Measurements from ENCODE around the gene VPS8. TPM values are rescaled to one million over a fixed set of nuclear protein-coding genes. Genes with fewer than 3 reads are reported as not detected.

Gene VPS8
- total RNA-seq, 3 donors from 2014 or later (not counting 1 experiment from before 2014, with no cell fraction given) = 89.3 to 127 (median 115) TPM

- Histone ChIP-seq H3K27me3 (ENCODE audit: control insufficient read depth, insufficient read depth, low read length) (no peaks in the 10 kb centered on the region), H3K36me3 (ENCODE audit: control insufficient read depth, insufficient read depth, low read length) (no peaks in the 10 kb centered on the region), H3K9me3 (ENCODE audit: control insufficient read depth, insufficient read depth, low read length) (no peaks in the 10 kb centered on the region), H3K4me1 (ENCODE audit: control insufficient read depth, insufficient read depth, low read length) (no peaks in the 10 kb centered on the region), H3K27ac (ENCODE audit: low read length) (no peak overlapping the region), H3K4me3 (ENCODE audit: low read length) (no peak overlapping the region)
- peaks cover 2 to 5% of the 10 kb centered on the region in 2 donors for H3K9me3 Mint-ChIP-seq
- H3K27me3 Mint-ChIP-seq (ENCODE audit: low read depth in 2 of 2) = no peaks in the 10 kb centered on the region
- no peak for ATAC-seq
- DNase-seq = no peak
- H3K36me3 Mint-ChIP-seq = peaks cover 8% of the 10 kb centered on the region
- no peak overlapping the region for H3K4me3 Mint-ChIP-seq
- H3K27ac Mint-ChIP-seq = no peak overlapping the region
- peaks cover 0 to 5% of the 10 kb centered on the region in 2 donors for H3K4me1 Mint-ChIP-seq
- TF ChIP-seq, protein P1, sequence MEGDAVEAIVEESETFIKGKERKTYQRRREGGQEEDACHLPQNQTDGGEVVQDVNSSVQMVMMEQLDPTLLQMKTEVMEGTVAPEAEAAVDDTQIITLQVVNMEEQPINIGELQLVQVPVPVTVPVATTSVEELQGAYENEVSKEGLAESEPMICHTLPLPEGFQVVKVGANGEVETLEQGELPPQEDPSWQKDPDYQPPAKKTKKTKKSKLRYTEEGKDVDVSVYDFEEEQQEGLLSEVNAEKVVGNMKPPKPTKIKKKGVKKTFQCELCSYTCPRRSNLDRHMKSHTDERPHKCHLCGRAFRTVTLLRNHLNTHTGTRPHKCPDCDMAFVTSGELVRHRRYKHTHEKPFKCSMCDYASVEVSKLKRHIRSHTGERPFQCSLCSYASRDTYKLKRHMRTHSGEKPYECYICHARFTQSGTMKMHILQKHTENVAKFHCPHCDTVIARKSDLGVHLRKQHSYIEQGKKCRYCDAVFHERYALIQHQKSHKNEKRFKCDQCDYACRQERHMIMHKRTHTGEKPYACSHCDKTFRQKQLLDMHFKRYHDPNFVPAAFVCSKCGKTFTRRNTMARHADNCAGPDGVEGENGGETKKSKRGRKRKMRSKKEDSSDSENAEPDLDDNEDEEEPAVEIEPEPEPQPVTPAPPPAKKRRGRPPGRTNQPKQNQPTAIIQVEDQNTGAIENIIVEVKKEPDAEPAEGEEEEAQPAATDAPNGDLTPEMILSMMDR (IDR thresholded peaks at IDR 0.05) = no peak
- intact Hi-C loops (cut with micrococcal nuclease) = no loop called here
- WGBS (ENCODE audit: insufficient coverage) = 100% methylated on average over 1 of the region's 1 CpG
These were observed 228.5 kb downstream of the VPS8 start for GRCh38 chr3:185040425-185040824.

DNA sequence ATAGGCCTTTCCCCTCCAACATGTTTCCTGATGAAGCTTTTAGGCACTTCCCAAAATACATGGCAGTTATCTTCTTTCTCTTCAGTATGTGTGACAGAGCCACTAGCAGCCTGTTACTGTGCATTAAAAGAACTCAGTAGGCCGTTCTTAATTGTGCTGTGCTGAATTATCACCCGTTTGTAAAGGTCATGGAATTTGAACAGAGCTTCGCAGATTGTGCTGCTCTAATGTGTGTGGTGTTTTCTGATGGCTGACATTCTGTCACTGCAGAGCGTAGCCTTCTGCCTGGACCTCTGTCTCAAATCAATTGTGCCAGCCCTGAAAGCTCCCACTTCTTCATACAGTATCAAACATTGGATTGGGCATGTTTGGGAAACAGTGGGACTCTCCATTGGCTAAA is 229.6 kb downstream of the VPS8 start:
- no peak overlapping the region for H3K4me3 ChIP-seq (ENCODE audit: low read length)
- TF ChIP-seq, protein P1 (IDR thresholded peaks at IDR 0.05) = no peak
- H3K36me3 ChIP-seq (ENCODE audit: control insufficient read depth, insufficient read depth, low read length) = no peaks in the 10 kb centered on the region
- ATAC-seq (no peak), DNase-seq (no peak)
- H3K27me3 ChIP-seq (ENCODE audit: control insufficient read depth, insufficient read depth, low read length) = no peaks in the 10 kb centered on the region
- H3K9me3 Mint-ChIP-seq = peaks cover 2 to 5% of the 10 kb centered on the region in 2 donors
- peaks cover 0 to 5% of the 10 kb centered on the region in 2 donors for H3K4me1 Mint-ChIP-seq
- peaks cover 8% of the 10 kb centered on the region for H3K36me3 Mint-ChIP-seq
- no peak overlapping the region for H3K27ac ChIP-seq (ENCODE audit: low read length)
- intact Hi-C loops (cut with micrococcal nuclease) = no loop called here
- no peak overlapping the region for H3K27ac Mint-ChIP-seq
- H3K9me3 ChIP-seq (ENCODE audit: control insufficient read depth, insufficient read depth, low read length) = no peaks in the 10 kb centered on the region
- H3K4me1 ChIP-seq (ENCODE audit: control insufficient read depth, insufficient read depth, low read length) = no peaks in the 10 kb centered on the region
- 96% methylated on average over 3 of the region's 4 CpGs for WGBS (ENCODE audit: insufficient coverage)
- H3K4me3 Mint-ChIP-seq = no peak overlapping the region
- H3K27me3 Mint-ChIP-seq (ENCODE audit: low read depth in 2 of 2) = no peaks in the 10 kb centered on the region

DNA sequence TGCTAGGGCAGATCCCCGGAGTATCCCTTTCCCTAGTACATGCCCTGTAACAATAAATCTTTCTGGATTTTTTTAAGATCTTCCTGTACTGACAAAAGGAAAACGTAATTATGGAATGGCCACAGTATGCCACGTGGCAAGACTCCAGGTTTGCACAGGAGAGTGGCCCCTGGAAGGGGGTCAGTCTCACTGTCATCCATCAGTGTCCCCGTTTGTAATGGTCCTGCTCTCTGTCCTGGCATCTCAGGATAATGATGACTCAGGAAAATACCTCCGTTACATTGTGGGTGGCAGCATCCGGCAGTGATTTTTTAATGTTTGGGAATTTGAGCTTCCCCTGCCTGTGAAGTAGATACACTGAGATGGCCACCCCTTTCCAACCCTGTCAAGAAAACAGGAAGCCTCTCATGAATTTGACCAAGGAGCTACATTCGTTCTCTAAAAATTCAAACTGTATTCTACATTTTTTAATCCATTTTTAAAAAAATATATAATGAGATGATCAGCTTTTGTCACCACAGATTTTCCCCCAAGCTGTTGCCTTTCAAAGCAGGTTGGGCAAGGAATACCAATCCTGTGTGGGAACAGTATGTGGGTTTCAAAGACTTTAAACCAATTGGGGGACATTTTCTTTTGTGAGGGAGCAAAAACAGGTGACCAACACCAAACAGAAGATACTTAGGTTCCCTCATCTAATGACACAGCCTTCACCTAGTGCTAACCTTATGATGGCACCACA is 230.5 kb downstream of the VPS8 start:
- Mint-ChIP-seq H3K27me3 (ENCODE audit: low read depth in 2 of 2) (no peaks in the 10 kb centered on the region), H3K9me3 (peaks cover under 1 to 2% of the 10 kb centered on the region in 2 donors), H3K4me3 (no peak overlapping the region), H3K4me1 (peaks cover 0 to 9% of the 10 kb centered on the region in 2 donors), H3K36me3 (peaks cover 3% of the 10 kb centered on the region), H3K27ac (no peak overlapping the region)
- 96% methylated on average over 6 of the region's 7 CpGs for WGBS (ENCODE audit: insufficient coverage)
- Histone ChIP-seq H3K9me3 (ENCODE audit: control insufficient read depth, insufficient read depth, low read length) (no peaks in the 10 kb centered on the region), H3K27ac (ENCODE audit: low read length) (no peak overlapping the region), H3K27me3 (ENCODE audit: control insufficient read depth, insufficient read depth, low read length) (no peaks in the 10 kb centered on the region), H3K36me3 (ENCODE audit: control insufficient read depth, insufficient read depth, low read length) (no peaks in the 10 kb centered on the region), H3K4me3 (ENCODE audit: low read length) (no peak overlapping the region), H3K4me1 (ENCODE audit: control insufficient read depth, insufficient read depth, low read length) (no peaks in the 10 kb centered on the region)
- intact Hi-C loops (cut with micrococcal nuclease) = no loop called here
- TF ChIP-seq, protein P1 (IDR thresholded peaks at IDR 0.05) = no peak
- no peak for DNase-seq
- no peak for ATAC-seq

DNA sequence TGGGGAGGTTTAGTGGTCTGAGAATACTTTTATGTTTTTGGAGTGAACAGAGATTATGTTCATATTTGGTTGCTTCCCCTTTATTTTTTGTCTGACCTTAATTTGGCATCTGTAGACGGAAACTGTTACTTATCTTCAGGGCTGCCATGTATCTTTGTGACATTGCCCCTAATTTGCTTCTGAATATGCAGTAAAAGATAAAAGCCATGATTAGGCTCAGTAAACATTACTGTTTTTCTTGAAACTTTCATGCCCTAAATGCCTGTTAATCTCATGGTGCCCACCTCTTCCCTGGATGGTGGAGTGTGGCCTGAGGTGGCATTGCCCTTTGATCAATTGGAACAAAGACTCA is 234.2 kb downstream of the VPS8 start:
- Histone ChIP-seq H3K36me3 (ENCODE audit: control insufficient read depth, insufficient read depth, low read length) (peaks cover 25% of the 10 kb centered on the region), H3K4me1 (ENCODE audit: control insufficient read depth, insufficient read depth, low read length) (no peaks in the 10 kb centered on the region), H3K9me3 (ENCODE audit: control insufficient read depth, insufficient read depth, low read length) (no peaks in the 10 kb centered on the region), H3K27me3 (ENCODE audit: control insufficient read depth, insufficient read depth, low read length) (no peaks in the 10 kb centered on the region), H3K27ac (ENCODE audit: low read length) (no peak overlapping the region), H3K4me3 (ENCODE audit: low read length) (no peak overlapping the region)
- DNase-seq (no peak), ATAC-seq (no peak)
- H3K27me3 Mint-ChIP-seq (ENCODE audit: low read depth in 2 of 2) = no peaks in the 10 kb centered on the region
- H3K36me3 Mint-ChIP-seq = peaks cover 14% of the 10 kb centered on the region
- H3K4me1 Mint-ChIP-seq = peaks cover 0 to 9% of the 10 kb centered on the region in 2 donors
- no peaks in the 10 kb centered on the region for H3K9me3 Mint-ChIP-seq
- H3K27ac Mint-ChIP-seq = no peak overlapping the region
- intact Hi-C loops (cut with micrococcal nuclease) = no loop called here
- 100% methylated on average over 1 of the region's 1 CpG for WGBS (ENCODE audit: insufficient coverage)
- TF ChIP-seq, protein P1 (IDR thresholded peaks at IDR 0.05) = no peak
- H3K4me3 Mint-ChIP-seq = no peak overlapping the region

All from natural killer cell (primary cell).